Measurements from ENCODE around the gene PCDHGB6. TPM values are rescaled to one million over a fixed set of nuclear protein-coding genes. Genes with fewer than 3 reads are reported as not detected.

PCDHGB6 gene
- total RNA-seq, 2 experiments from 2014 or later = 0.06 TPM; not detected in 1

- Mint-ChIP-seq H3K36me3 (ENCODE audit: low read depth) (peaks cover 44% of the 10 kb centered on the region), H3K4me3 (peak overlapping the region; percentile 23), H3K27ac (no peak overlapping the region), H3K4me1 (ENCODE audit: low read depth) (peaks cover 6% of the 10 kb centered on the region), H3K9me3 (peaks cover 24% of the 10 kb centered on the region), H3K27me3 (peaks cover 89% of the 10 kb centered on the region)
- peak overlapping the region; percentile 11 for H3K4me3 ChIP-seq (ENCODE audit: low read length)
- H3K27ac ChIP-seq (ENCODE audit: low read depth in 1 of 2, low read length in 2 of 2) = no peak overlapping the region
- peaks cover 62 to 92% of the 10 kb centered on the region in 2 experiments for H3K27me3 ChIP-seq (ENCODE audit: control insufficient read depth in 1 of 2, insufficient read depth in 2 of 2, low read length in 2 of 2)
- ChIA-PET CTCF (interaction anchor here (0.6 to 2.4 kb wide), 6 partner anchors 9 to 143 kb away, joined by 3 to 9 read pairs (median 6); partner anchors contain the start of genes PCDHGA10, PCDHGA5 and PCDHGB6), POLR2A (interaction anchor here (0.9 kb wide), 1 partner anchor 92 kb away, joined by 3 read pairs; no protein-coding TSS in a partner anchor)
- DNase-seq (no peak), ATAC-seq (ENCODE audit: poor library complexity) (no peak)
- intact Hi-C loops (cut with DNase I, micrococcal nuclease) = no loop called here
- peaks cover 55 to 61% of the 10 kb centered on the region in 2 experiments for H3K9me3 ChIP-seq (ENCODE audit: control insufficient read depth in 1 of 2, insufficient read depth in 1 of 2, low read length in 2 of 2)
- H3K4me1 ChIP-seq (ENCODE audit: insufficient read depth, low read length) = peaks cover 11% of the 10 kb centered on the region
- TF ChIP-seq CTCF (IDR thresholded peaks at IDR 0.05) = no peak
- H3K36me3 ChIP-seq (ENCODE audit: insufficient read depth, low read length) = no peaks in the 10 kb centered on the region
Measured at GRCh38 chr5:141421489-141421855, 13.7 kb downstream of the PCDHGB6 start.

DNA sequence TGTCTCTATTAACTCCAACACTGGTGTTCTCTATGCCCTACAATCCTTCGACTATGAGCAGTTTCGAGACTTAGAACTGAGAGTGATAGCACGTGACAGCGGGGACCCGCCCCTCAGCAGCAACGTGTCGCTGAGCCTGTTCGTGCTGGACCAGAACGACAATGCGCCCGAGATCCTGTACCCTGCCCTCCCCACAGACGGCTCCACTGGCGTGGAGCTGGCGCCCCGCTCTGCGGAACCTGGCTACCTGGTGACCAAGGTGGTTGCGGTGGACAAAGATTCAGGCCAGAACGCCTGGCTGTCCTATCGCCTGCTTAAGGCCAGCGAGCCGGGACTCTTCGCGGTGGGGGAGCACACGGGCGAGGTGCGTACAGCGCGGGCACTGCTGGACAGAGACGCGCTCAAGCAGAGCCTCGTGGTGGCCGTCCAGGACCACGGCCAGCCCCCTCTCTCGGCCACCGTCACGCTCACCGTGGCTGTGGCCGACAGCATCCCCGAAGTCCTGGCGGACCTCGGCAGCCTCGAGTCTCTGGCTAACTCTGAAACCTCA lies 15.0 kb downstream of the PCDHGB6 start:
- H3K36me3 ChIP-seq (ENCODE audit: insufficient read depth, low read length) = no peaks in the 10 kb centered on the region
- peaks cover 7% of the 10 kb centered on the region for H3K4me1 ChIP-seq (ENCODE audit: insufficient read depth, low read length)
- peaks cover 39% of the 10 kb centered on the region for H3K36me3 Mint-ChIP-seq (ENCODE audit: low read depth)
- POLR2A ChIA-PET = no interaction called here
- H3K27me3 ChIP-seq (ENCODE audit: control insufficient read depth in 1 of 2, insufficient read depth in 2 of 2, low read length in 2 of 2) = peaks cover 70 to 92% of the 10 kb centered on the region in 2 experiments
- no peak overlapping the region for H3K4me3 ChIP-seq (ENCODE audit: low read length)
- no peak for TF ChIP-seq CTCF (IDR thresholded peaks at IDR 0.05)
- H3K27me3 Mint-ChIP-seq = peaks cover 88% of the 10 kb centered on the region
- H3K9me3 ChIP-seq (ENCODE audit: control insufficient read depth in 1 of 2, insufficient read depth in 1 of 2, low read length in 2 of 2) = peaks cover 56 to 67% of the 10 kb centered on the region in 2 experiments
- intact Hi-C loops (cut with DNase I, micrococcal nuclease) = no loop called here
- peaks cover 6% of the 10 kb centered on the region for H3K4me1 Mint-ChIP-seq (ENCODE audit: low read depth)
- H3K9me3 Mint-ChIP-seq = peaks cover 23% of the 10 kb centered on the region
- H3K27ac Mint-ChIP-seq = no peak overlapping the region
- CTCF ChIA-PET = no interaction called here
- H3K4me3 Mint-ChIP-seq = no peak overlapping the region
- ATAC-seq (ENCODE audit: poor library complexity) (no peak), DNase-seq (no peak)
- no peak overlapping the region for H3K27ac ChIP-seq (ENCODE audit: low read depth in 1 of 2, low read length in 2 of 2)

DNA sequence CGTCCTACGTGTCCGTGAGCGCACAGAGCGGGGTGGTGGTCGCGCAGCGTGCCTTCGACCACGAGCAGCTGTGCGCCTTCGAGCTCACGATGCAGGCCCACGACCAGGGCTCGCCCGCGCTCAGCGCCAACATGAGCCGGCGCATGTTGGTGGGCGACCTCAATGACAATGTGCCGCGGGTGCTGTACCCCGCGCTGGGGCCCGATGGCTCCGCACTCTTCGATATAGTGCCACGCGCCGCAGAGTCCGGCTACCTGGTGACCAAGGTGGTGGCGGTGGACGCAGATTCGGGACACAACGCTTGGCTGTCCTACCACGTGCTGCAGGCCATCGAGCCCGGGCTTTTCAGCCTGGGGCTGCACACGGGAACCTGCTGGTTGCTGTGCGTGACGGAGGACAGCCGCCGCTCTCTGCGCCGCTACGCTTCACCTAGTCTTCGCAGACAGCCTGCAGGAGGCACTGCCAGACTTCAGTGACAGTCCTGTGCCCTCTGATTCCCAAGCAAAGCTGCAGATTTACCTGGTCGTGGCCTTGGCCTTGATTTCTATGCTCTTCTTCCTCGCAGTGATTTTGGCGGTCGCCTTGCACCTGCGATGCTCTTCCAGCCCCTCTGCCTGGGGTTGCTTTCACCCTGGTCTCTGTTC lies 20.1 kb downstream of the PCDHGB6 start:
- POLR2A ChIA-PET = no interaction called here
- H3K4me1 ChIP-seq (ENCODE audit: insufficient read depth, low read length) = peaks cover 6% of the 10 kb centered on the region
- Mint-ChIP-seq H3K36me3 (ENCODE audit: low read depth) (peaks cover 32% of the 10 kb centered on the region), H3K27ac (no peak overlapping the region), H3K4me3 (no peak overlapping the region), H3K9me3 (peaks cover 22% of the 10 kb centered on the region), H3K4me1 (ENCODE audit: low read depth) (peaks cover 8% of the 10 kb centered on the region), H3K27me3 (peaks cover 80% of the 10 kb centered on the region)
- no peak for TF ChIP-seq CTCF (IDR thresholded peaks at IDR 0.05)
- intact Hi-C loops (cut with DNase I, micrococcal nuclease) = no loop called here
- DNase-seq (no peak), ATAC-seq (ENCODE audit: poor library complexity) (no peak)
- peaks cover 49 to 57% of the 10 kb centered on the region in 2 experiments for H3K9me3 ChIP-seq (ENCODE audit: control insufficient read depth in 1 of 2, insufficient read depth in 1 of 2, low read length in 2 of 2)
- H3K36me3 ChIP-seq (ENCODE audit: insufficient read depth, low read length) = no peaks in the 10 kb centered on the region
- peaks cover 64 to 83% of the 10 kb centered on the region in 2 experiments for H3K27me3 ChIP-seq (ENCODE audit: control insufficient read depth in 1 of 2, insufficient read depth in 2 of 2, low read length in 2 of 2)
- no peak overlapping the region for H3K27ac ChIP-seq (ENCODE audit: low read depth in 1 of 2, low read length in 2 of 2)
- no peak overlapping the region for H3K4me3 ChIP-seq (ENCODE audit: low read length)
- CTCF ChIA-PET = no interaction called here
